ENCODE results near the gene MUC5AC.
"Not testable (repeated sequence)": the region's sequence is repeated elsewhere in the genome, so short reads cannot be mapped to it uniquely, and the experiment has no call there.

MUC5AC gene

GRCh38 chr11:1209371-1210057 is 51.8 kb downstream of the MUC5AC start:
- DNase-seq = no peak

- DNase-seq = no peak
Measured at GRCh38 chr11:1211838-1212237, 54.1 kb downstream of the MUC5AC start.

GRCh38 chr11:1215826-1216225 is 58.1 kb downstream of the MUC5AC start:
- DNase-seq = not testable (repeated sequence)

- no peak for DNase-seq
Measured at GRCh38 chr11:1217151-1217550, 59.4 kb downstream of the MUC5AC start.

- DNase-seq = no peak
Measured at GRCh38 chr11:1218256-1218787, 60.6 kb downstream of the MUC5AC start.

GRCh38 chr11:1218788-1219445 is 61.2 kb downstream of the MUC5AC start:
- no peak for DNase-seq

DNA sequence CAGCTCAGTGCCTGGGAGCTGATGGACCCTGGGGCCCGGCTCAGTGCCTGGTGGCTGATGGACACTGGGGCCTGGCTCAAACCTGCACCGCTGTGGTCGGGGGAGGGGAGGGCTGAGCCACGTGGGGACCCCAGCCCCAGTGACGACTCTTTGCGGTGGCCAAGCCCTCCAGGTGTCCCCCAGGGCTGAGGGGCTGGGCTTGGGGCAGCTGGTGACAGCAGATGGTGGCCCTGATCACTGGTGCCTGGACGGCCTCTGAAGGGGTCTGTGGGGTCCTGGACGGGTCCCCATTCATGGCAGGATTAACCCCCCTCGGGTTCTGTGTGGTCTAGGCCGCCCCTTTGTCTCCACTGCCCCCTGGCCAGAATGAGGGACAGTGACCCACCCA is 61.7 kb downstream of the MUC5AC start:
- no peak for DNase-seq

- no peak for DNase-seq
Measured at GRCh38 chr11:1219834-1220815, 62.4 kb downstream of the MUC5AC start.

DNA sequence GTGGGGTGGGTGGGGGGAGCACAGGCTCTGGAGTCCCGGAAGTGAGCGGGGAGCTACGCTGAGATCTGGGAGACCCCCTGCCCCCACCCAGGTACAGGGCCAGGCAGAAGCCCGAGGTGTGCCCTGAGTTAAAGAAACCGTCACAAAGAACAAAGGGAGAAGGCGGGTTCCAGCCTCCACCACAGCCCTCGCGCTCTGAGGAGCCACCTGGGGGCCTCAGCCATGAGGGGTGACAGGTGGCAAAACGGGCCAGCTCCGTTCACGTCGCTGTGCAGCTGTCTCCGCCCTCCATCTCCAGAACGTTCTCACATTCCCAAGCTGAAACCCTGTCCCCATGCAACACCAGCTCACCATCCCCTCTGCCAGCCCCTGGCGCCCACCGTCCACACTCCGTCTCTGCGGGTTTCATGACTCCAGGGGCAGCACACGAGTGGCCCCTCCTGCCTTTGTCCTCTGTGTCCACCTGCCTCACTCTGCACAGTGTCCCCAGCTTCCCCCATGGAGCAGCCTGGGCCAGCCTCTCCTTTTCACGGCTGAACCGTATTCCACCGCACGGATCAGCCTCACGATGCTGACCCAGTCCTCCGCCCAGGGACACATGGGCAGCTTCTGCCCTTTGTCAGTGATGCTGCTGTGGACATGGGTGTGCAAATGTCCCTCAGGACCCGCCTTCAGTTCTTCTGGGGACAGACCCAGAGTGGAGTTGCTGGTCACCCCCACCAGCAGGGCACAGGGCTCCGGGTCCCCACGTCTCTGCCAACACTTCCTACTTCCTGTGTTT is 63.4 kb downstream of the MUC5AC start:
- DNase-seq = no peak

GRCh38 chr11:1221848-1222311 is 64.1 kb downstream of the MUC5AC start:
- DNase-seq = no peak

- no peak for DNase-seq
Measured at GRCh38 chr11:1222491-1223345, 65.0 kb downstream of the MUC5AC start, which contains the start of gene MUC5B. Gene MUC5B, plus strand, starts transcription at chr11:1223066. Its CDS starts 58 bp downstream, at chr11:1223124.

GRCh38 chr11:1223346-1224110 is 65.8 kb downstream of the MUC5AC start:
- no peak for DNase-seq

DNA sequence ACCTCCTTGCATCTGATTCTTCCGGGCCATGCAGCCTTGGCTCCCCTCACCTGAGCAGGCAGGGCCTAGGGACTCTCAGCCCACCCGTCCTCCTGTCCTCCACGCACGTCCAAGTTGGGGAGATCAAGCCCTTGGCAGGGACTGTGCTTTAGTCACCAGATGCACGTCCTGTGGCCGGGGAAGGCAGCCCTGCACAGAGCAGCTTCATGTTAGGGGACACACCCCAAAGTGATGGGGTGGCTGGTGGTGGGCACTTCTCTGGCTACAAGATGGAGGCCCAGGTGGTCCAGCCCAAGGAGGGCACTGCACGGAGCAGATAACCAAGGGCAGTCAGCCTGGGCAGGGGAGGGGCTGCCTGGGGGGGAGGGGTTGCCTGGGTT is 66.3 kb downstream of the MUC5AC start:
- no peak for DNase-seq

DNA sequence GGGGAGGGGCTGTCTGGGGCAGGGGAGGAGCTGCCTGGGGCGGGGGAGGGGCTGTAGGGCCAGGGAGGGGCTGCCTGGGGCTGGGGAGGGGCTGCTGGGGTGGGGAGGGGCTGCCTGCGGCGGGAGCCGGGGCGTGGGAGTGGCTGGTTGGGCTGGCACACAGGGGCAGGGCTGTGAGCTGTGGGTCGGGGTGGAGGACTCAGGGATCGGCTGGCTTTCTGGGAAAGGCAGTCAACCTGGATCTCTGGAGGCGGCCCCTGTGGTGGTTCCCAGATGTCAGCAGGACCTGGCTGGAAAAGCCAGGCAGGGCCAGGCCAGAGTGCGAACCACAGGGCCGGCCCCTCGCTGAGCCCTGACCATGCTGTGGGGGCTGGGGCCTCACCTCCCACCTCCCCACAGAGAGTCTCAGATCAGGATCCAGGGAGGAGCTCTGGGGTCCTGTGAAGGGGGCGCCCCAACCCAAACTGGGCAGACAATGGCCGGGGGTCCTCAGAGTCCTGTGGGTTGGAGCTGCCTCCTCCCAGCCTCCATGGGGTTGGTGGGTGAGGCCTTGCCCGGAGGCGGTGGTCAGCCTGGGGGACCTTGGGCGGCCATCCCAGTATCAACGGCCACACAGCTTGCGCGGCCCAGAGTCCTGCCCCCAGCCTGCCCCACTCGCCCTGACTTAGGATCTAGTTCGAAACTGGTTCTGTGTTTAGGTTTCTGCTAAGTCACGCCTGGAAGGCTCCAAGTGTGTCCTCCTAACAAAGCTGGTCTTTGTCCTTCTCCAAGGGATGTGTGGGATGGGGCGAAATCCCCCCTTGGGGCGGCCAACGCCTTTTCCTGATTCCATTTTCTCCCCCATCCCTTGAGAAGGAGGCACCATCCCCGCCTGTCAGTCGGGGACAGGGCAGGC is 67.0 kb downstream of the MUC5AC start:
- DNase-seq = no peak

GRCh38 chr11:1225386-1226225 is 67.9 kb downstream of the MUC5AC start:
- no peak for DNase-seq

- DNase-seq = no peak
Measured at GRCh38 chr11:1226226-1226985, 68.7 kb downstream of the MUC5AC start.

GRCh38 chr11:1226986-1227550 is 69.3 kb downstream of the MUC5AC start:
- no peak for DNase-seq

All from kidney glomerular epithelial cell (primary cell).